HCT116 (cell line): ENCODE data around the gene POU2AF1. TPM values are rescaled to one million over a fixed set of nuclear protein-coding genes. Genes with fewer than 3 reads are reported as not detected.

ENCODE experiments used
- ATAC-seq: fragments of 200-7000 bp; cut with Tn5 transposase; 2 replicates; pipeline ENCODE4 v1.9.1; 2020; ENCODE audit warnings: mild to moderate bottlenecking, moderate library complexity
- BruUV-seq: library from RNA; stranded (reverse); fragments of 400-500 nt; replicated peaks from 2 replicates; lab custom pipeline; 2021; lab: Mats Ljungman, UMichigan
- CTCF ChIA-PET: fragments of 300-600 bp; sonication (Branson Sonifier 250); formaldehyde crosslinking; loops from one replicate; lab custom pipeline; 2021; ENCODE audit warnings: antibody characterized with exemption; lab: Charles Lee
- POLR2A ChIA-PET: fragments of 300-600, 350-600 bp; sonication (Branson Sonifier 250); formaldehyde crosslinking; loops from one replicate; lab custom pipeline; 2021; ENCODE audit warnings: antibody characterized with exemption; lab: Charles Lee
- RAD21 ChIA-PET, 2 experiments: fragments of 300-600 bp; sonication (Branson Sonifier 250); formaldehyde crosslinking; loops; one replicate each; lab custom pipeline; 2023; ENCODE audit warnings: low total read pairs in 2 of 2; ENCODE audit not compliant: uncharacterized antibody in 2 of 2, unreplicated experiment in 2 of 2, low non-redundant PET in 1 of 2; lab: Charles Lee
- DNase-seq: peaks from one replicate; pipeline ENCODE4 v3.0.0-alpha.2; 2010; ENCODE audit warnings: low read depth, low spot score
- H2AFZ ChIP-seq: fragments of 200-600 bp; shearing (Covaris generic), sonication (generic); 2 replicates; pipeline ENCODE4 v1.6.1; 2017; ENCODE audit warnings: low read depth, mixed run types, mixed read lengths, antibody characterized with exemption, low read length; ENCODE audit not compliant: poor library complexity, severe bottlenecking
- H3K27ac ChIP-seq: 2 replicates; pipeline ENCODE4 v1.5.1; 2012; ENCODE audit warnings: low read depth, low read length
- H3K27me3 ChIP-seq: fragments of 200-600 bp; sonication (generic); 2 replicates; pipeline ENCODE4 v1.6.1; 2016; ENCODE audit warnings: mixed run types, low read length, mixed read lengths; ENCODE audit not compliant: insufficient read depth
- H3K36me3 ChIP-seq, 2 experiments: fragments of 200-500 bp in 1 of 2; fragments of 200-600 bp in 1 of 2; sonication (Bioruptor generic) in 1 of 2; sonication (generic) in 1 of 2; 2 replicates each; pipeline versions ENCODE4 v1.5.1 to v1.6.1; 2014 to 2016; ENCODE audit warnings: low read length in 2 of 2, inconsistent platforms in 1 of 2, mixed read lengths in 1 of 2, mixed run types in 1 of 2; ENCODE audit not compliant: insufficient read depth in 2 of 2, control insufficient read depth in 1 of 2
- H3K4me1 ChIP-seq, 2 experiments: fragments of 200-600 bp in 1 of 2; sonication (generic) in 1 of 2; 2 replicates each; pipeline versions ENCODE4 v1.5.1 to v1.6.1; 2012 to 2017; ENCODE audit warnings: low read length in 2 of 2, inconsistent platforms in 1 of 2, mild to moderate bottlenecking in 1 of 2, mixed read lengths in 1 of 2, mixed run types in 1 of 2, moderate library complexity in 1 of 2; ENCODE audit not compliant: insufficient read depth in 2 of 2, control insufficient read depth in 1 of 2
- H3K4me2 ChIP-seq: fragments of 200-600 bp; sonication (generic); 2 replicates; pipeline ENCODE4 v1.6.1; 2017; ENCODE audit warnings: mixed run types, low read length, mixed read lengths
- H3K4me3 ChIP-seq, 2 experiments: fragments of 200-600 bp in 1 of 2; sonication (generic) in 1 of 2; replicated peaks in 1 of 2; 2 replicates each; pipeline ENCODE4 v1.5.1; 2011 to 2016; ENCODE audit warnings: low read length in 2 of 2, control low read depth in 1 of 2, low read depth in 1 of 2, mild to moderate bottlenecking in 1 of 2, mixed read lengths in 1 of 2, mixed run types in 1 of 2
- H3K79me2 ChIP-seq: fragments of 200-600 bp; sonication (generic); 2 replicates; pipeline ENCODE4 v1.6.1; 2017; ENCODE audit warnings: mild to moderate bottlenecking, mixed run types, low read length, moderate library complexity, mixed read lengths; ENCODE audit not compliant: insufficient read depth
- H3K9ac ChIP-seq: fragments of 200-600 bp; sonication (generic); 2 replicates; pipeline ENCODE4 v1.6.1; 2016; ENCODE audit warnings: low read length, mixed read lengths
- H3K9me2 ChIP-seq: fragments of 200-600 bp; sonication (generic), shearing (Covaris generic); 2 replicates; pipeline ENCODE4 v1.6.1; 2017; ENCODE audit warnings: mixed run types, mild to moderate bottlenecking, moderate library complexity; ENCODE audit not compliant: insufficient read depth
- H3K9me3 ChIP-seq, 2 experiments: fragments of 200-500 bp in 1 of 2; fragments of 200-600 bp in 1 of 2; sonication (Bioruptor generic) in 1 of 2; sonication (generic) in 1 of 2; 2 replicates each; pipeline ENCODE4 v1.6.1; 2014 to 2017; ENCODE audit warnings: low read length in 2 of 2, mixed read lengths in 2 of 2, inconsistent platforms in 1 of 2, low read depth in 1 of 2, mild to moderate bottlenecking in 1 of 2, mixed run types in 1 of 2, moderate library complexity in 1 of 2; ENCODE audit not compliant: control insufficient read depth in 1 of 2, insufficient read depth in 1 of 2
- H4K20me1 ChIP-seq: fragments of 200-600 bp; sonication (generic), shearing (Covaris generic); 2 replicates; pipeline ENCODE4 v1.6.1; 2017; ENCODE audit warnings: mixed run types, mild to moderate bottlenecking, moderate library complexity; ENCODE audit not compliant: insufficient read depth
- CBX3 ChIP-seq: IDR thresholded peaks from 2 replicates; pipeline ENCODE4 v1.6.1; 2012; ENCODE audit warnings: low read depth
- ELF1 ChIP-seq: IDR thresholded peaks from 2 replicates; pipeline ENCODE4 v1.6.1; 2012; ENCODE audit warnings: low read depth, borderline replicate concordance
- FOSL1 ChIP-seq: IDR thresholded peaks from 2 replicates; pipeline ENCODE4 v1.6.1; 2012; ENCODE audit warnings: low read depth
- POLR2A ChIP-seq: IDR thresholded peaks from 2 replicates; pipeline ENCODE4 v1.7.0; 2011; ENCODE audit warnings: borderline replicate concordance; ENCODE audit not compliant: insufficient read depth, insufficient read length; ENCODE audit errors: extremely low read depth
- POLR2AphosphoS5 ChIP-seq: IDR thresholded peaks from 2 replicates; pipeline ENCODE4 v1.6.1; 2011; ENCODE audit warnings: mild to moderate bottlenecking, low read depth, low read length, moderate library complexity
- RAD21 ChIP-seq: IDR thresholded peaks from 2 replicates; pipeline ENCODE4 v1.6.1; 2012; ENCODE audit warnings: low read depth, mild to moderate bottlenecking
- SRF ChIP-seq: IDR thresholded peaks from 2 replicates; pipeline ENCODE4 v1.6.1; 2012; ENCODE audit warnings: low read depth
- YY1 ChIP-seq: IDR thresholded peaks from 2 replicates; pipeline ENCODE4 v1.6.1; 2011; ENCODE audit warnings: low read length, low read depth, moderate library complexity, mild to moderate bottlenecking; ENCODE audit not compliant: insufficient replicate concordance; ENCODE audit errors: extremely low read depth
- ZNF274 ChIP-seq: fragments of 200-500 bp; sonication (Bioruptor generic); IDR thresholded peaks from 2 replicates; pipeline ENCODE4 v1.6.1; 2014; ENCODE audit warnings: mild to moderate bottlenecking, low read depth, low read length, inconsistent platforms
- intact Hi-C: fragments of 100-400 bp; cut with micrococcal nuclease; formaldehyde crosslinking; loops from 2 replicates; pipeline ENCODE4 v1.10.0; 2022
- total RNA-seq: library from RNA; stranded (reverse); gene quantifications from one replicate; pipeline ENCODE4 v1.2.1, GENCODE V29; 2021; ENCODE audit not compliant: unreplicated experiment
- TF ChIP-seq, protein P1 (sequence below): IDR thresholded peaks from 2 replicates; pipeline ENCODE4 v1.6.1; 2012
- TF ChIP-seq, protein P2 (sequence below): IDR thresholded peaks from 2 replicates; pipeline ENCODE4 v1.6.1; 2012; ENCODE audit warnings: low read depth
- TF ChIP-seq, protein P3 (sequence below): IDR thresholded peaks from 2 replicates; pipeline ENCODE4 v1.6.1; 2011; ENCODE audit warnings: mild to moderate bottlenecking, low read length, moderate library complexity; ENCODE audit not compliant: insufficient replicate concordance; ENCODE audit errors: extremely low read depth
- TF ChIP-seq, protein P4 (sequence below): IDR thresholded peaks from 2 replicates; pipeline ENCODE4 v1.6.1; 2012

The POU2AF1 gene
- total RNA-seq, 1 experiment from 2014 or later, result 0.17 TPM

DNA sequence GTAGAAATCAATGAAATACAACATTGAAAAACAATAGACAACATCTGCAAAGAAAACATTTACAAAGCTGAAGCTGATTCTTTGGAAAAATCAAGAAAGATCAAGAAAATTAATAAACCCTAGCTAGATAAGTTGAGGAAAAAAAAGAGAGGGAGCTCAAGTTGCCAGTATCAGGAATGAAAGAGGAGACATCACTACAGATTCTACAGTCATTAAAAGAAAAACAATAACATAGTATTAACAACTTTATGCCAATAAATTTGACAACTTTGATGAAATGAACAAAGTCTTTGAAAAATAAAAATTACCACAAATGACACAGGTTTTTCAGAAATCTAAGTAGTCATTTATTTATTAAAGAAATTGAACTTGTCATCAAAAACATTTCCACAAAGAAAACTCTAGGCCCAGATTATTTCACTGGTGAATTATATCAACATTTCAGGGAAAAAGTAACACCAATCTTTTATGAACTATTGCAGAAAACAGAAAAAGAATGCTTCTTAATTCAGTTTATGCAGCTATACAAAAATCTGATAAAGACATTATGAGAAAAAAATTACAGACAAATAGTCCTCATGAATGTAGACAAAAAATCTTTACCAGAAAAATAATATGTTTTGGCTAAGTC, 39.2 kb downstream of the POU2AF1 start:
- TF ChIP-seq, protein P1, sequence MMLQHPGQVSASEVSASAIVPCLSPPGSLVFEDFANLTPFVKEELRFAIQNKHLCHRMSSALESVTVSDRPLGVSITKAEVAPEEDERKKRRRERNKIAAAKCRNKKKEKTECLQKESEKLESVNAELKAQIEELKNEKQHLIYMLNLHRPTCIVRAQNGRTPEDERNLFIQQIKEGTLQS, result no peak
- TF ChIP-seq POLR2A (no peak), ELF1 (no peak), SRF (no peak), POLR2AphosphoS5 (no peak), YY1 (no peak), ZNF274 (no peak), FOSL1 (no peak), CBX3 (no peak), RAD21 (no peak)
- TF ChIP-seq, protein P2, sequence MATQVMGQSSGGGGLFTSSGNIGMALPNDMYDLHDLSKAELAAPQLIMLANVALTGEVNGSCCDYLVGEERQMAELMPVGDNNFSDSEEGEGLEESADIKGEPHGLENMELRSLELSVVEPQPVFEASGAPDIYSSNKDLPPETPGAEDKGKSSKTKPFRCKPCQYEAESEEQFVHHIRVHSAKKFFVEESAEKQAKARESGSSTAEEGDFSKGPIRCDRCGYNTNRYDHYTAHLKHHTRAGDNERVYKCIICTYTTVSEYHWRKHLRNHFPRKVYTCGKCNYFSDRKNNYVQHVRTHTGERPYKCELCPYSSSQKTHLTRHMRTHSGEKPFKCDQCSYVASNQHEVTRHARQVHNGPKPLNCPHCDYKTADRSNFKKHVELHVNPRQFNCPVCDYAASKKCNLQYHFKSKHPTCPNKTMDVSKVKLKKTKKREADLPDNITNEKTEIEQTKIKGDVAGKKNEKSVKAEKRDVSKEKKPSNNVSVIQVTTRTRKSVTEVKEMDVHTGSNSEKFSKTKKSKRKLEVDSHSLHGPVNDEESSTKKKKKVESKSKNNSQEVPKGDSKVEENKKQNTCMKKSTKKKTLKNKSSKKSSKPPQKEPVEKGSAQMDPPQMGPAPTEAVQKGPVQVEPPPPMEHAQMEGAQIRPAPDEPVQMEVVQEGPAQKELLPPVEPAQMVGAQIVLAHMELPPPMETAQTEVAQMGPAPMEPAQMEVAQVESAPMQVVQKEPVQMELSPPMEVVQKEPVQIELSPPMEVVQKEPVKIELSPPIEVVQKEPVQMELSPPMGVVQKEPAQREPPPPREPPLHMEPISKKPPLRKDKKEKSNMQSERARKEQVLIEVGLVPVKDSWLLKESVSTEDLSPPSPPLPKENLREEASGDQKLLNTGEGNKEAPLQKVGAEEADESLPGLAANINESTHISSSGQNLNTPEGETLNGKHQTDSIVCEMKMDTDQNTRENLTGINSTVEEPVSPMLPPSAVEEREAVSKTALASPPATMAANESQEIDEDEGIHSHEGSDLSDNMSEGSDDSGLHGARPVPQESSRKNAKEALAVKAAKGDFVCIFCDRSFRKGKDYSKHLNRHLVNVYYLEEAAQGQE, result no peak
- TF ChIP-seq, protein P3, sequence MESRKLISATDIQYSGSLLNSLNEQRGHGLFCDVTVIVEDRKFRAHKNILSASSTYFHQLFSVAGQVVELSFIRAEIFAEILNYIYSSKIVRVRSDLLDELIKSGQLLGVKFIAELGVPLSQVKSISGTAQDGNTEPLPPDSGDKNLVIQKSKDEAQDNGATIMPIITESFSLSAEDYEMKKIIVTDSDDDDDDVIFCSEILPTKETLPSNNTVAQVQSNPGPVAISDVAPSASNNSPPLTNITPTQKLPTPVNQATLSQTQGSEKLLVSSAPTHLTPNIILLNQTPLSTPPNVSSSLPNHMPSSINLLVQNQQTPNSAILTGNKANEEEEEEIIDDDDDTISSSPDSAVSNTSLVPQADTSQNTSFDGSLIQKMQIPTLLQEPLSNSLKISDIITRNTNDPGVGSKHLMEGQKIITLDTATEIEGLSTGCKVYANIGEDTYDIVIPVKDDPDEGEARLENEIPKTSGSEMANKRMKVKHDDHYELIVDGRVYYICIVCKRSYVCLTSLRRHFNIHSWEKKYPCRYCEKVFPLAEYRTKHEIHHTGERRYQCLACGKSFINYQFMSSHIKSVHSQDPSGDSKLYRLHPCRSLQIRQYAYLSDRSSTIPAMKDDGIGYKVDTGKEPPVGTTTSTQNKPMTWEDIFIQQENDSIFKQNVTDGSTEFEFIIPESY, result no peak
- TF ChIP-seq, protein P4, sequence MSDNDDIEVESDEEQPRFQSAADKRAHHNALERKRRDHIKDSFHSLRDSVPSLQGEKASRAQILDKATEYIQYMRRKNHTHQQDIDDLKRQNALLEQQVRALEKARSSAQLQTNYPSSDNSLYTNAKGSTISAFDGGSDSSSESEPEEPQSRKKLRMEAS, result no peak
- no peak overlapping the region for H3K4me3 ChIP-seq

More for the DNA sequence above, 39.2 kb downstream of the POU2AF1 start:
- no peak overlapping the region for H3K4me2 ChIP-seq
- no peak overlapping the region for H3K27ac ChIP-seq
- H3K79me2 ChIP-seq, result no peaks in the 10 kb centered on the region
- no peaks in the 10 kb centered on the region for H3K4me1 ChIP-seq
- ChIA-PET POLR2A (no interaction called here), RAD21 (no interaction called here), CTCF (no interaction called here)
- H4K20me1 ChIP-seq, result no peaks in the 10 kb centered on the region
- H3K9ac ChIP-seq, result no peak overlapping the region
- no peaks in the 10 kb centered on the region for H3K9me3 ChIP-seq
- intact Hi-C loops, result no loop called here
- no peak for ATAC-seq
- H3K36me3 ChIP-seq, result no peaks in the 10 kb centered on the region
- BruUV-seq, result no TSS peak
- DNase-seq, result no peak
- H3K27me3 ChIP-seq, result peaks cover 9% of the 10 kb centered on the region; the same call in 1 of the 2 replicates
- H2AFZ ChIP-seq, result no peak overlapping the region
- no peaks in the 10 kb centered on the region; the same call in 1 of the 2 replicates for H3K9me2 ChIP-seq
